Fibroblast of skin of back (primary cell): ENCODE results near the gene COPS8. TPM values are rescaled to one million over a fixed set of nuclear protein-coding genes. Genes with fewer than 3 reads are reported as not detected.
A peak's percentile ranks its signal among the peaks of the same experiment; 100 is the strongest.

Experiments
- DNase-seq: peaks from one replicate; pipeline ENCODE4 v3.0.0-alpha.2; 2013
- polyA plus RNA-seq, 2 experiments: library from polyadenylated mRNA; unstranded; fragments of 120-200 nt; gene quantifications; one replicate each; pipeline ENCODE4 v1.2.1, GENCODE V29; 2013; ENCODE audit not compliant: insufficient read length in 2 of 2

COPS8 gene
- polyA plus RNA-seq (2013, experiment 1 of 2; ENCODE audit: insufficient read length): 68.6 TPM
- polyA plus RNA-seq (2013, experiment 2 of 2; ENCODE audit: insufficient read length): 59.2 TPM

DNA sequence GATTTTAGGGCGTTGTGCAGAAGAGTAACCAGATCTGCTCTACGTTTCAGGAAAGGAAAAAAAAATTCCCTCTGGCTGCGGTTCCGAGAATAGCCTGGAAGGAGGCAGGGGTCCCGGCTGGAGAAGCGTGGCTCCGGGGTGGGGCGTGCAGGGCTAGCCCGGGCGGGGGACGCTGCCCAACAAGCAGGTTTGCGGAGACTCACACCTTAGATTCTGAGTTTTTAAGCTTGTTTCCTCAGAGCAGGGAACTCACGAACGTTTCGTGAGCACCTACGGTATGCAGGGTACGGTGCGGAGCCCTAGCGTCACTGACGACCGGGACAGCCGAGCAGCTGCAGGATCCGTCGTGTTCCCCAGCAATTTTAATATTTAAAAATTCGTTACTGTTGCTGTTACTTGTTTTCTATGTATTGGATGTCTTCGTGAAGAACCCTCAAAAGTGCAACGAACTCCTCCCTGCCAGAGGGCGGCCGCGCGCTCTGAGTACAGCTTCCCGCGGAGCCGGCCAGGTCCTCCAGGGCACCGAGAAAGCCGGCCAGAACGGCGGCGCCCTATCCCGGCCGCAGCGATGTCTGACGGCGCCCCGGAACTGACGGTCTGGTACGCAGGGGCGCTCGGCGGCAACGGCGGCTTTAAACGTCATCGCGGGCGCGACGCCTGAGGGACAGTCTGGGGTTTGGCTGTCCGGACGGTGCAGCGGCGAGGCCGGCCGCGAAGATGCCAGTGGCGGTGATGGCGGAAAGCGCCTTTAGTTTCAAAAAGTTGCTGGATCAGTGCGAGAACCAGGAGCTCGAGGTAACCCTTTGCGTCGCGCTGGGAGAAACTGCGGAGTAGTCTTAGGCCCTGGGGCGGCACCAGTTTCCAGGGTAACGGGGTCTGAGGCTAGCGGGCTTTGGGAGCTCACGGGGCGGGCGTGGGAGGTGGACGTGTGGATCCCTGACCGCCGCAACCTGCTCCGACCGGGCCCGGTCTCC, at the start of gene COPS8:
Gene COPS8 (plus strand): TSS at position 642 of the 974 bp plus-strand sequence. CDS start 76 bp downstream, at position 718.
- peak; percentile 93 for DNase-seq

GRCh38 chr2:237039301-237040031, 46.2 kb upstream of the COPS8 start:
- no peak for DNase-seq

DNA sequence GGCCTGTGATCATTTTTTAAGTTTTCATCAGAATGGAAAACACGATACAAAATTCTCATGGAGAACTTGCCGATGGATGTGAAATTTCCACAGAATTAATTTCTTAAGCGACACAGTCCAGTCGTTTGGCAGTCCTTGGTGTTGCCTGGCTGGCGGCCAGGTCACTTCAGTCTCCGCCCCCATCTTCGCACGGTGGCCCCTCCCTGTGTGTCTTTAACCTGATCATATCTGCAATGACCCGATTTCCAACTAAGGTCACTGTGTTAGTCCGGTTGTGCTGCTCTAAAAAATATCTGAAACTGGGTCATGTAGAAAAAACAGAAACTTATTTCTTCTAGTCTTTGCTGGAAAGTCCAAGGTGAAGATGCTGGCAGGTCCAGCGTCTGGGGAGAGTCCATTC, 44.5 kb upstream of the COPS8 start:
- DNase-seq: no peak

- no peak for DNase-seq
These were observed 43.6 kb upstream of the COPS8 start for GRCh38 chr2:237042101-237042500.

GRCh38 chr2:237043866-237044265, 41.8 kb upstream of the COPS8 start:
- no peak for DNase-seq

DNA sequence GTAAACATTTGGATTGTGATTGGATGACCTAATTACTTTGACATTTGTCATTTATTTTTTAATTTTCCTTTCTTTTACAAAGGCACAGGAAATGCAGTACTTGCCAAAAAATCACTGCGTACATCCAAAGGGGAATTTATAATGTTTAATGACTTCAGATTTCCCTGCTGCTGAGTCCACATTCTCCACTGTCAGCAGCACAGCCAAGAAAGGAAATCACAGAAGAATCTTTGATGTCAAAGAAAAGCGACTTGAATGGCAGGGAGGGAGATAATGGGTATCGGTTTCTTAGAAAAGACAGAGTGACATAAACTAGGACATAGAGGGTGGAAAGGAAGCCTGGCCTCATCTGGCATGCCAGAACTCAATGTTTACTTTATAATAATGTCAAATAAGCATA, 41.4 kb upstream of the COPS8 start:
- DNase-seq: no peak

DNA sequence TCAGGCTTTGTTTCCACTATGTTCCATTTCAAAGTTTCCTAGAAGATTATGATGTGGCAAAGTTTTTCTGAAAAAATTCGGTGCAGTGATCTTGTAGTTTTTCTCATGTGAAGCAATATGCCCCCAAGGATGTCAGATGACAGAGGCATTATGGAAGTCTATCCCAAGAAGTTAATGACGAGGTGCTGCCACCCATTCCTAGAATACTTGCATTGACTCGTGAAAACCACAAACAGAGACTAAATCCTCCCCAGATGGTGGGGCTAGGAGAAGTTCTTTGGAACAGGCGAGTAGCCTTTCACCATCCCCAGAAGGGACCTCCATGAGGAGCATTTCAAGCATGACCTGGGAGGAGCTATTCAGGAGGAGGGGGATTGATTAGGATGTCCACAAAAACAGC, 40.2 kb upstream of the COPS8 start:
- peak; percentile 55 for DNase-seq

DNA sequence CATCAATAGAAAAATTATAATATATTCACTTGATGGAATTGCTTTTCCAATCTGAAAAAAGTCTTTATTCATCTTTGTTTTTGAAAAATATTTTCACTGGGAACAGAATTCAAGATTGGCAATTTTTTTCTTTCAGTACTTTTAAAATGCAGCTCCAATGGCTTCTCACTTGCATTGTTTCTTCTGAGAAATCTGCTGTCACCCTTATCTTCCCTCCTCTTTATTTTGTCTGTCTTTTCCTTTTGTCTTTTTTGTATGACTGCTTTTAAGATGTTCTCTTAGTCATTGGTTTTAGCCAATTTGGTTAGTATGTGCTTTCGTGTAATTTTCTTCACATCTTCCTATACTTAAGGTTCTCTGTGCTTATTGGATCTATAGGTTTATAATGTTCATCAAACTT, 37.1 kb upstream of the COPS8 start:
- DNase-seq: no peak

- no peak for DNase-seq
These were observed 33.8 kb upstream of the COPS8 start for GRCh38 chr2:237051861-237052260.

DNA sequence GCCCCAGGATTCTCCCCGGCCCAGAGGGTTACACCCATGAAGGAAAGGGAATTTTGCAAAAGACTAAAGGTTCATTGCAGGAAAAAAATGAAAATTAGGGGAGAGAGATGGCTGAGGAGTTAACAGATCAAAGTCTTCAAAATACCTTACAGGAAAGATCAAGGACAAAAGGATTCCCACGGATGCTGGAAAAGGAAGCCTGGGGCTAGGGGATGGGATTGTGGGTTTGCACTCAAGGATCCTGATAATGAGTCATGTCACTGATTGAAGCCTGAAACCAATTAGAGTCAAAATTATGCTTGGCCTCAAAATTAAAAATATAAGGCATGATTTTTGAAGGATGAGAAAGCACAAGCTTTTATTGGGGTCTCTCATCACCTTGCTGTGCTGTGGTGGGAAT, 32.6 kb upstream of the COPS8 start:
- DNase-seq: no peak

DNA sequence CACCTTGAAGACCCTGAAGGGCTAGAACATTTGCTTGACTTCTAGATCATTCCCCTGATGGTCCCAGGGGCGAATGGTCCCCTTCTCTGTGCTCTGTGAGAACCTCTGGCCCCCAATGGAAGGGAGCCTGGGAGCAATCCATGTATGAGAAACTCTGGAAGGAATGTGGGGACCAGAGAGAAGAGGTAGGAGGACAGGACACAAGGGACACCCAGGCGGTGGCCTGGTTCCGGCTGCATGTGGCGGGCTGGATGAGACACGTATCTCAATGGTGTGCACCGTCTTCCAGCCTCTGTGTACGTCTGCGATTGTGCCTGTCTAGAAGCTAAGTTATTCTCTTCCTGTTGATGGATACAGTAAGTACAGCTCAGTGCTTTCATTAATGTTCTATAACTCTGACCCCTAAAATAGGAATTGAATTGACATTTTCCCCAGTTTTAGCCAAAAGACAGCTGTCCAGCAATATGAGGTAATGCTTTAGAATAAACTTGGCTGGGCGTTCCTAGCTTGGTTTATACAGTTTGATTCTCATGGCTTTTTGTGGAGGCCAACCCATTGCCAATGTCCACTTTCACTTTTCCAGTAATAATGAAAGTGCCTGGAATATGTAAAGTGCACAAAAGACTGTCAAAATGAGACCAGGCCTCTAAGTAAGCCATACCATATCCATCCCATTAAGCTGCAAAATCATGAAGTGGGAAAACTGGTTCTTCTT, 30.1 kb upstream of the COPS8 start:
- DNase-seq: no peak

DNA sequence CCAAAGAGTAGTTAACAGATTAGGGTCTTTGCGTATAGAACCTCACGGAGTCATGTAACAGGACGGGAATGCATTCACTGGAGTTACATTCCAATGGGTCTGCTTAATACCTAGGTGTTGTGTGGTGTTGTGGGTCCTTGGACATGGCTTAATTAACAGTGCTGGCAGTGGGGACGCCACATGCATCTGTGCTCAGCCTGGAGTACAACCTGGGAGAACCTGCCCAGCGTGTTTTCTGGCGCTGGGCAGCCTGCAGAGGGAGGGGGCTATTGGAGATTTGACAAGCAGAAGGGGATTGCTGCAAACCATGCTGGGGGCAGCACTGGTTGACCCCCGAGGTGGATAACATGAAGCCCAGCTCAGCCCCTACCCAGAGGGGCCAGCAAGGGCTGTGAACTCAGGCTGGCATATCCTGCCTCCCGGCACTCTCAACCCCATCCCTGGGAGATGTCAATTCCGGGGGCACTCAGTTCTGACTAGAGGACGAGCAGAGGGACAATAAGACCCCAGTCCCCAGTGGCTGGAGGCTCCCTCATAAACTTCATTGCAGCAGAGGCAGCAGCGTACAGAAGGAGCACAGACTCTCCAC, 29.3 kb upstream of the COPS8 start:
- DNase-seq: no peak

GRCh38 chr2:237057107-237057506, 28.6 kb upstream of the COPS8 start:
- no peak for DNase-seq

DNA sequence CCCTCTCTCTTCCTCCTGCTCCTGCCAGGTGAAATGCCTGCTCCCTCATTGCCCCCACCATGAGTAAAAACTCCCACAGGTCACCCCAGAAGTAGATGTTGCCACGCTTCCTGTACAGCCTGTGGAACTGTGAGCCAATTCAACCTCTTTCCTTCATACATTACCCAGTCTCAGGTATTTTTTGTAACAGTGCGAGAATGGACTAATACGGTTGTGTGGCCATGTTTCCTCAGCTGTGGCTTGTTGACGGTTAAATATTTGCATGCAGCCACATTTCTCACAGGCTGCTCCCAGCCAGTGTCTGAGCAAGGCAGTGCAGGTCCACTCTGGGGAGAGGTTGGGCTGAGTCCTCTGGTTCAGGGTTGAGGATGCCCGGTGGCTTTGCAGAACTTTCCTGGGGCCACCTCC, 27.8 kb upstream of the COPS8 start:
- no peak for DNase-seq

- no peak for DNase-seq
These were observed 27.3 kb upstream of the COPS8 start for GRCh38 chr2:237058423-237058822.

- DNase-seq: no peak
These were observed 26.4 kb upstream of the COPS8 start for GRCh38 chr2:237059155-237059875.

DNA sequence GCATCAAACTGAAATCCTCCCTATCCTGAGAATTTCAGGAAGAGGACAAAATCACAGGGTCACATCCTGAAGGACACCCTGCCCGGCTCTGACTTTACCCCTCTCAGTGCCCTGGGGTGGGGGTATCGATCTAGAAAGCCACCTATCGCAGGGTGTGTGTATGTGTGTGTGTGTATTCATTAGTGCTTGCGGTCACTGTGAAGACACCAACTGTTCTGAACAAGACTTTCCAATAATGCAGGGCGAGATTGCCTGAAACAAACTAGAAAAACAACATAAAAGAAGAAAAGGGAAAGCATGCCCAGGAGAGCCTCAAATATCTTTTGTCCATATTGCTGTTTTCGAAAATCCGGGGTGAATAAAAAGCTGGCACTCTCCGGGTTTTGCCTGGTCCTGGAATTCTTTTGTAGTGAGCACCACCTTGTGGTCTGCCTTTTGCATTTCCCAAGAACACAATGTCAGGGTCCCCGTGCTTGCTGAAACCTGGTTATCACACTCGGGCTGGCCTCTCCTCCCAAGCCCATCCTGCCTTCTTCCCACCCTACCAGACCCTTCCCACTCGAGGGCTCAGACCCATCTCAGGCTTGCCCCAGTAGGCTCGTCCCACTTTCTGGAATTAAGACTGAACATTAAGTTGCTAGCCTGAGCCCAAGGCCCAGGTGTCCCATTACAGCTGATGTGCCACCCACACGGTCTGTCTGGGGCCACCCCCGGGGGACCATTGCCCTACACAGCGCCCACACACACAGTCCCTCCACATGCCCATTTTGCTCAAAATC, 25.0 kb upstream of the COPS8 start:
- peak; percentile 67 for DNase-seq

- DNase-seq: no peak
These were observed 24.3 kb upstream of the COPS8 start for GRCh38 chr2:237061356-237061755.

DNA sequence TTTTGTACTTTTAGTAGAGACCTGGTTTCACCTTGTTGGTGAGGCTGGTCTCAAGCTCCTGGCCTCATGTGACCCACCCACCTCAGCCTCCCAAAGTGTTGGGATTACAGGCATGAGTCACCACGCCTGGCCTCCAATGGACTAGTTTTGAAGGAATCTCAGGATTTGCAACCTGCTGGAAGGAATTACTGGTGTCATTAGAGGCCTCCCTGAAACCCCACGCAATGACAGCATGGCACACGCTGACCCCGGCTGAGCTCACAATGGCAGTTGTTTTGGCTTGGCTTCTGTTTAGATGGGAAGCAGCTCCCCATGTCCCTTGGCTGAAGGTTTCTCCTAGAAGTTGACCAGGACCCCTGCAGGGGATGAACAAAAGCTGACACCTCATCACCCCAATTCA, 23.1 kb upstream of the COPS8 start:
- DNase-seq: peak; percentile 49

GRCh38 chr2:237064203-237065070, 21.3 kb upstream of the COPS8 start:
- no peak for DNase-seq
